NCI-H1436 treated with DMSO at 0.1 percent for 48 hours (cell line): ENCODE measurements around the gene TRAF3.
"Not testable (repeated sequence)": the region's sequence is repeated elsewhere in the genome, so short reads cannot be mapped to it uniquely, and the experiment has no call there.

Source experiments
- DNase-seq: peaks from one replicate; lab custom pipeline; 2025; lab: John Stamatoyannopoulos, UW

Gene TRAF3

DNA sequence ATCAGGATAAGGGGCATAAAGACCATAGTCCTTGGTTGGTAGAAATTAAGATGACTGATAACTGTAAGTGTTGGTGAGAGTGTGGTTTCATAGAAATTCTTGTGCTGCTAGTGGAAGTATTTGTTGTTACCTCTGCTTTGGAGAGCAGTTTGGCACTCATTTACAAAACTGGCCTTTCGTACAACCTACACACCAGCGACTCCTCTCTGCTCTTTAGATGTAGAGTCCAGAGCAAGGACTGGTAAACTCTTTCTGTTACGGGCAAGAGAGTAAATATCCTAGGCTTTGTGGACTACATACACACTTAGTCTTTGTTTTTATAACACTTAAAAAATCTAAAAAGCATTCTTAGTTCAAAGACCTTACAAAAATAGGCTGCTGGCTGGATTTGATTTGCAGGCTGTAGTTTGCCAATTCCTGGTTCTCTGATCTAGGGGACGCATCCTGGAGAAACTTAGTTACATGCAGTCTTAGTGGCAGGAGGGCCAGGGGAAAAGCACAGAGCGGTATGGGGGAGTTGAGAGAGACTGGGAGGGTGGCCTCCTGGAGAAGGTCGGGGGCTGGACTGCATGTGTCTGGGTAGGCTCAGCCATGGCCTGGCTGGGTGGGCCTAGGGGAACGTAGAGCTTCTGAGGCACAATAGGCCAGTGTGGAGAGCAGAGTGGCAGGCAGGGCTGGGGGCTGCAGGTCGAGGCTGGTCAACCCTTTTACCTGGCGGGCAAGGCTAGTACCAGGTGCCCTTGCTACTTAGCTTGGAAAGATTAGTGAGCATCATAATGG is 89.9 kb downstream of the TRAF3 start:
- DNase-seq = no peak

DNA sequence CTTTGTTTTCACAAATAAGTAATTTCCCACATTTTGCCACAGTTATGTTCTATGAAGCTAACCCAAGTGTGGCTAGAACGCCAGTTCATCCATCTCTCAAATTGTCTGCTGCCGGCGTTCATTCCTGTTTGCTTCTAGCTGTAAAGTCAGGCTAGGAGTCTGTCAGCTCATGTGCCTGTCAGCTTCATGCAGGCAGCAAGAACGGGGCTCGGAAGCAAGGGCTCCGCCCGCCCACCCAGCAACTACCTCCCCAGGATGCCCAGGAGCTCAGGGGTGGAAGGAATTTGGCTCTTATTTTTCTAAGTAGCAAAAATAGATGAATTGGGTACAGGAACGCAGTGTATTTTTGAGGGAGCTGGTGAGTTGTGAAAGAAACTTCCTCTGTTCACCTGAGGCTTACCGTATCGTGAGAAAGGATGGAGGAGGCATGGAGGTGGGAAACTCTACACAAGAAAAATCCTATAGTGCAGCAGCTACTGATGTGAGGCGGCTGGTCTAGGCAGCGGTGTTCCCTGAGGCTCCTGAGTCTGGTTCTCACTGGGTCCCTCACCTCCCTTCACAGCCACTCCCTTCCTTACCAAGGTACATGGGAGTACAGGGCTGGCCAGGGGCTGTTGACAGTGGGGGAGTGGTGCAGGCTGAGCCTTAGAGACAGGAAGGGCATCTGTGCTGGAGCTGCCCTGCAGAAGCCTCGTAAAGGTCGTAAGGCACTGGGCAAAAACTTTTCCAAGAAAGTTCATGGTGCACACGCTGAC is 90.8 kb downstream of the TRAF3 start:
- DNase-seq = no peak

DNA sequence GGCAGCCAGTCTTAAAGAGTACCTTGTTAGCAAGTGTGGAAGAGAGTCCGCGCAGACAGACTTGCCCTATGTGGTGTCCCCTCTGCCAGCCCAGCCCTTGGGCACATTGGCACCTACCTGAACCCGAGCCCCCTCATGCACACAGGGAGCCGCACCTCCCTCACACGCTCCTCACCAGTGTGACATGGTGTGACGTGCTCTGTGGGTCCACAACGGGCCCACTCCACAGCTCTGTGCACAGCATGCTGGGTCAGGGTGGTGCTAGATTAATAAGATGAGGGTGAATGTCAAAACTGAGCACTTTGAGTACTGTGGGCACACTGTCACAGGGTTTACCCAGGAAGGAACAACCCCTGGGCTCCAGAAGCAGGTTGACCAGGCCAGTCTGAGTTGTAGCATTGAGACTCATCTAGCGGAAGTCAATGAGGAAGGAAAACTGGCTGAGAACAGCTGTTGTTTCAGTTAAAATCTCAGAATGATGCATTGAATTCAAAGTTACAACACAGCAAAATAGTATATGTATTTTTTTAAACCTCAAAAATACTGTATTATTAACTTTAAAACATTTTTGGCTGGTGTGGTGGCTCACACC is 91.8 kb downstream of the TRAF3 start:
- DNase-seq = no peak

DNA sequence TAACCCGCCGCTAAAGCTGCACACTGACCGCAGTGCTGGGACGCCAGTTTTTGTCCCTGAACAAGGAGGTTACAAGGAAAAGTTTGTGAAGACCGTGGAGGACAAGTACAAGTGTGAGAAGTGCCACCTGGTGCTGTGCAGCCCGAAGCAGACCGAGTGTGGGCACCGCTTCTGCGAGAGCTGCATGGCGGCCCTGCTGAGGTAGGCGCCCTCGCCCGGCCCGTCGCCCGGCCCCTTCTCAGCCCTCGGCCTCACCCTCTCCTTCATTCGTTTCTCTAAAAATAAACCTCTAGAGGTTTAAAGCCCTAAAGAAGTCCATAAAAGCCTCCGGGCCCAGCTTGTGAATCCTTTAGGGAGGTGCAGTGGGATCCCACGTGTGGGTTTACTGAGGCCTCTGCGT is 93.0 kb downstream of the TRAF3 start:
- DNase-seq = no peak

DNA sequence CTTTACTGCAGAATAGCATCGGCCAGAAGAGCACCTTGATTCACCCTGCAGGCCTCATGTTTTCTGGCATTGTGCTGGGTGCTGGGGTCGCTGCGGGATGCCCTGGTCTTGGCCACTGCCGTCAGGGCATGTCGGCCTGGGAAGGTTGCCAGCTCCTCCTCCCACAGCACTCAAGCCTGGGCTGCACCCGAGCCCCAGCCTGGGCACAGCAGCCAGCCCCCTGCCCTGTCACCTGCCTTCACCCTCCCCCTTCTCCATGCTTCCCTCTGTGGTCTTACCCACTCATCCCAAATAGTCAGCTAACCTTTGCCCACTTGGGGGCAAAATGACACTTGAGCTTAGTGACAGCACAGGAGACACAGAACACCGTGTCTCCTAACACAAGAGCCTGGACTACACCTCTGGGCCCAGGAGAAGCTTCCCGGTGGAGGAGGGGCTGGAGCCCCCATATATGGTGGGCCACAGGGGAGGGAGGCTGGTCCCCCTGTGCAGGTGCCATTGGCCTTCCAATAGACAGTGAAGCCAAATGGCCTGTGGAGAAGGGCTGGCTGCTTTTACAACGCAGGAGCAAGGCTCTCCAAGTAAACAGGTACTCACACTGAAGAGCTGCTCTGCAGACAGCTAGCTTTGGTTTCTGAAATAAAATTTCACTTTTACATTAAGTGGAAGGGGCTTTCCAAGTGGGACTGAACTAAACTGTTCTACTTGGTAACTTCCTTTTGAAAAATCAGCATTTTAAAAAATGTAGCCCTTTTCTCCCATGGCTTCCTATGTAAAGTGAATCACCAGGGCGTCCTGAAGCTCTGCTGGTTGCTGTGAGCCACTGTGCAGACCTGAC is 94.0 kb downstream of the TRAF3 start:
- no peak for DNase-seq

DNA sequence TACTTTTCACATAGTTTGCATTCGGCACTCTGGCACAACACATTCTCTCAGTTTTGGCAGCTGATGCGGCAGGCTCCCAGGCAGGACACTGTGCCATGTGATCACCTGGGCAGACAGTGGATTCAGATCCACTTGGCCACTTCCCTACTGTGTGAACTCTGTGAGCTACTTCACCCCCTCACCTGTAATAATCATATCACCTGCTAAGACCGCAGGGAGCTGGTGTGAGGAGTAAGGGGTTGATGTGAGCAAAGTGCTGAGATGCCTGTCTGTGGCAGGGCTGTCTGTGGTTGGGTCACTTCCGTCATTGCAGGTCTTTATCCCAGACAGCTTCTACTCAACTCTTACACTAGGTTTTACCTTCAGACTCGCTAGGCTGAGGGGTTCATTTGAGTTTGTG is 94.8 kb downstream of the TRAF3 start:
- no peak for DNase-seq

DNA sequence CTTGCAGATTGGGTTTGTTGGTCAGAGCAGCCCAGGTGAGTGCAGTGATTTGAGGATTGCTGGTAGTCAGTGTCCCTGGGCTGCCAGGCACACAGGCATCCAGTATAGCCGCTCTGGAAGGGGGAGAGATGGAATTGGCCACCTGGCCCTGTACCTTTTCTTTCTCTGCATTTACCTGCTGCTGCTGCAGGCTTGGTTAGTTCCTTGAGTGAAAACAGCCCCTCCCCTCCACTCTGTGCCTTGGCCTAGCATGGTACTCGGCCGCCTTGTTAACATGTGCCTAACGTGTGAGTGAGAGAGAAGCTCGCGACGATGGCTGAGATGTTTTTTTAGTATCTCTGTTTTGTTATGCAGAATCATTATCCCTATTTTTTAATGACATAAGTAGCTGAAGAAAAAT is 95.9 kb downstream of the TRAF3 start:
- DNase-seq = no peak

DNA sequence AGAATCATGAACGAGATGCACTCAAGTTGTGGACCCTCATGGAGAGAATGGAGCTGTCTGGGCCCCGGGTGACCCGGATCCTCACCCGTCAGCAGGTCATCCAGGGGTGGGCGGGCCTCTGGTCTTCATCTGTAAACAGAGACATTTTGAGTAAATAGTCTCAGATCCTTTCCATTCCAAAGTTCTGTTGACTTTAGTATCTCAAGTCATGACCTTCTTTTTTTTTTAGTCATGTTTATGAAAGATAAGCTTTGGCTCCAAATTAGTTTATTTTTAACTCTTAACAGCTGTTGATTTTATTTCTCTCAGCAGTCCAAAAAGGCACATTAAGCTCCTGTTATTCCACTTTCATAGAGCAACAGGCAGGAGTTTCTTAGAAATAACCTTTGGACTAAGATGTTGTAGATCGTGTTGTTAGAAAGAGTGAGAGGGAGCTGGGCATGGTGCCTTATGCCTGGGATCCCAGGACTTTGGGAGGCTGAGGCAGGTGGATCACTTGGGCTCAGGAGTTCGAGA is 96.4 kb downstream of the TRAF3 start:
- DNase-seq = no peak

DNA sequence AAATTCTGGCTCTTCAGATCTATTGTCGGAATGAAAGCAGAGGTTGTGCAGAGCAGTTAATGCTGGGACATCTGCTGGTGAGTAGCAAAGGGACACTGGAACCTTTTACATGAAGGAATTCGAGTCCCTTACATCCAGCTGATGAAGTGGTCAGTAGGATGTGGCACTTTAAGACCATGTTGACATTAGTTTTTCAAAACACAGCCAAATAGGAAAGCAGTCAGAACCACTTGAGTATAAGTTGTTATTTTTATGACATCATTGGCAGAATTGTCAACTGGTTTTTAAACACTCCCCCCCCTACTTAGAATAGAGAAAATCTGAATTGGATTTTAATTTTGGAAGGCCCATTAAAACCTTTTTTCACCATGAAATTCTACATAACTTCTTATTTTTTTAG is 98.4 kb downstream of the TRAF3 start:
- DNase-seq = no peak

DNA sequence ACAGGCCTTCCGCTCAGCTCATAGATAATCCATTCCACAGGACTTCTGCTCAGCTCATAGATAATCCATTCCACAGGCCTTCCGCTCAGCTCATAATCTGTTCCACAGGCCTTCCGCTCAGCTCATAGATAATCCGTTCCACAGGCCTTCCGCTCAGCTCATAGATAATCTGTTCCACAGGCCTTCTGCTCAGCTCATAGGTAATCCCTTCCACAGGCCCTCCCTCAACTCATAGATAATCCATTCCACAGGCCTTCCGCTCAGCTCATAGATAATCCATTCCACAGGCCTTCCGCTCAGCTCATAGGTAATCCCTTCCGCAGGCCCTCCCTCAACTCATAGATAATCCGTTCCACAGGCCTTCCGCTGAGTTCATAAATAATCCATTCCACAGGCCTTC is 100.3 kb downstream of the TRAF3 start:
- not testable (repeated sequence) for DNase-seq

DNA sequence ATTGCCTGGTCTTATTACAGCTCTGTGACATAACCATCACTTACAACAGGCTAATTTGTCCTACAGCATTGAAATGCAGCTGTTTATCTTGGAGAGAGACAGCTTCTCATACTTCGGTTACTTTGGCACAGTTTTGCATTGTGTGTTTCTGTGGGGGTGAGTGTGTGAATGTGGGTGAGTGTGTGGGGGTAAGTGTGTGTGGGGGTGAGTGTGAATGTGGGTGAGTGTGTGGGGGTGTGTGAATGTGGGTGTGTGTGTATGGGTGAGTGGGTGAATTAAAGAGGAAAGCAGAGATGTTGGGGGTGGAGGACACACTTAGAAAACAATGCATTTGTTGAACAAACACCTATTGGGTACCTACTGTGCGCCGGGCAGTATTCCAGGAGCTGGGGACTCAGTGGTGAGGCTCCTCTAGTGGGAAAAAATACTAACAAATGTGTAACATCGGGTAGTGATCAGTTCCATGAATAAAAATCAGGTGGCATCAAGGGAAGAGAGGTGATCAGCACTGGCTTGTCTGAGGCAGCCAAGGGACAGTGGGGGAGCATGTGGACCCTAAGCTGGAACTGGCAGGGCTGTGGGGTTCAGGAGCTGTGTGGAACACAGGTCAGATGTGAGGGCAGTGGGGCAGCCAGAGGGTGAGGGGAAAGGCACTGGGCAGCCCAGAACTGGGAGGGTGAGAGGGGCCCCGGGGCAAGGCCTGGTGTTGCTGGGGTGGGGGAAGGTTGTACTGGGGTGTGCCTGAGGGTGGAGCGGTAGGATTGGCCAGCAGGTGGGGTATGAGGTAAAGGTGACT is 101.1 kb downstream of the TRAF3 start:
- DNase-seq = no peak

DNA sequence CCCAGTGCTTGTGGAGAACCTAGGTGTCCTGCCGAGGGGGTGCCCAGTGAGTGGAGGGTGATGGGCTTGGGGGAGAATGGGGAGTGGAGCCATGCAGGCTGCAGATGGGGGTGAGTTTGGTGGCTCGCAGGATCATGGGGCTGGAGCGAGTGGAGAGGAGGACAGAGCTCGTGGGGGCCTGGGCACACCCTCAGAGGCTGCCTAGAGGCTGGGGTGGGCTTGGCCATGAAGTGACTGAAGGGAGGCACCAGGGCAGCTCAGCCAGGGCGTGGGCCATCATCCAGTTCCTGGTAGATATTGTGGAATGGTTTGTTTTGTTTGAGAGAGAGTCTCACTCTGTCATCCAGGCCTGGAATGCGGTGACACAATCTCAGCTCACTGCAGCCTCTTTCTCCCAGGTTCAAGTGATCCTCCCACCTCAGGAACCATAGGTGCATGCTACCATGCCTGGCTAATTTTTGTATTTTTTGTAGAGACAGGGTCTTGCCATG is 101.8 kb downstream of the TRAF3 start:
- DNase-seq = no peak

DNA sequence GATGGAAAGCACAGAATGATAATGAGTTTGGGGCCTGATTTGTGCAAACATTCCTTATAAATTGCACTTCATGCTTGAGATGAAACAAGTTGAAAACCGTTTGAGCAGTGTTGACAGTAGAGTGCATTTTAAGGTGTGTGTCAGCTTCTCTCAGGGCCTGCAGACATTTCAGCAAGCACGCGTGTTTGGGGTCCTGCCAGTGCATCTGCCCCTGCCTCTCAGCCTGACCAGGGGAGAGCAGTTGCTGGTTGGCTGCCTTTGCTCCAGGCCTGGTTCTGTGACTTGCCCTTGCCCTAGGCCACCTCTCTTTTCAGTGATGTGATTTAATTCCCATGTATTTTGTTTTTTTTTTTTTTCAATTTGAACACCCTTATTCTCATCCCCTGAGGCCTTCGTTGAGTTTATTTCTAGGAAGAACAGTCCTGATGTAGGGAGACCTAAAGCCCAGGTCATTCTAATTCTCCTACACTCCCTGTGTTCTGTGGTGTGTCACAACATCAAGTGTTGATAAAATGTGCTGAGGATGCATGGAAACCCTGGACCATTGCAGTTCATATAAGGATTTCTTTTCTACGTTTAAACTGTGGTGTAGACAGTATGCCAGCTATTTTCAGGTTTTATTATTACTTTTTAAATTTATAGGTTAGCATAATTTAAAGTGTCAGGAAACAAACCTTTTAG is 105.1 kb downstream of the TRAF3 start:
- DNase-seq = no peak

DNA sequence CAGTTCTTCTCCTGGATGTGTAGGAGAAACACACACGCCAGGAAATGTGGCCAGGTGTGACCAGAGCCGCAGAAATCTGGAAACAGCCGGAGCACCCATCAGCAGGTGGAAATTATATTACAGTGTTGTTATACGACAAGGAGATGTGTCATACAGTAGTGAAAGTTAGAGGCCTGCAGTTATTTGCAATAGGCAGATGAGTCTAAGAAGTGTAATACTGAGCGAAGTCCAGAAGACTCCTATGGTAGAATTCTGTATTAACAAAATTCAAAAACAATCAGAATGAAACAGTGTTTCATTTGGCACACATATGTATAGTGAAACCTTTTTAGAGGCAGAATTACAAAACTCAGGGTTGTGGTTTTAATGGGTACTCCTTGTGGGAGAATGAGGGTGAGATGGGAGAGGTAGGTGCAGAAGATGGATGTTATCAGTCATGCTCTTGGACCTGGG is 105.9 kb downstream of the TRAF3 start:
- DNase-seq = no peak

DNA sequence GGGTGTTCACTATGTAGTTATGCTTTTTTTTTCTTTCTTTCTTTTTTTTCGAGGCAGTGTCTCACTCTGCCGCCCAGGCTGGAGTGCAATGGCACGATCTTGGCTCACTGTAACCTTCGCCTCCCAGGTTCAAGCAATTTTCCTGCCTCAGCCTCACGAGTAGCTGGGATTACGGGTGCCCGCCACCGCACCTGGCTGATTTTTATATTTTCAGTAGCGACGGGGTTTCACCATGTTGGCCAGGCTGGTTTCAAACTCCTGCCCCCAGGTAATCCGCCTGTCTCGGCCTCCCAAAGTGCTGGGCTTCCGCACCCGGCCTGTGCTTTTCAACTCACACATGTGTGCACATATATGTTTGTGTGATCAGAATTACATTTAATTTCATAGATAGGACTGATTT is 106.3 kb downstream of the TRAF3 start:
- DNase-seq = no peak

DNA sequence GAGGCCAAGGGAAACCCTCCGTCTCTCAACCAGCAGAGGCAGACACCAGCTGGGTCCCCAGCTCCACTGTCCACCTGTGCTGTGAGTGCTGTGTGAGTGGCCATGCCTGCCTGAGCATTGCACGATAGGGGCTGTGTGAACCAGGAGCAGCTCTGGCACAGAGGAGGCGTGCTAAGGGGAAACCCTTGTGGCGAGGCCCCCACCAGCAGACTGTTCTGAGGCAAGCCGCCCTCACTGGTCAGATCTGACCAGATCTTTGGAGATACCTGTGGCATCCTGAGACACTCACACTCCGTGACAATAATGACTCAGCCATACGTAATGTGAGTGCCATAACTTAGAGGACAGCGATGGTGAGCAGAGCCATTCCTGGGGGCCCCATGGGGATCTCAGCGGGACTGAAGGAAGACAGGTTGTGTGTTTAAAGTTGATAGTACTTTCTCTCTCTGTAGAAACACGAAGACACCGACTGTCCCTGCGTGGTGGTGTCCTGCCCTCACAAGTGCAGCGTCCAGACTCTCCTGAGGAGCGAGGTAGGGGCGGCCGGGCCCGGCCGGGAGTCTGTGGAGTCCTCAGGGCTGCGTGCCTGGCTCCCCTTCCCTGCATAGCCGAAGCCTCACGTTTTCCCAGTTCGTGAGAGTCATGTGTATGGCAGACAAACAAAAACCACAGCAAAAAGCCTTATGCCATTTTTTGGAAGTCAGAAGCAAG is 108.6 kb downstream of the TRAF3 start:
- DNase-seq = no peak

DNA sequence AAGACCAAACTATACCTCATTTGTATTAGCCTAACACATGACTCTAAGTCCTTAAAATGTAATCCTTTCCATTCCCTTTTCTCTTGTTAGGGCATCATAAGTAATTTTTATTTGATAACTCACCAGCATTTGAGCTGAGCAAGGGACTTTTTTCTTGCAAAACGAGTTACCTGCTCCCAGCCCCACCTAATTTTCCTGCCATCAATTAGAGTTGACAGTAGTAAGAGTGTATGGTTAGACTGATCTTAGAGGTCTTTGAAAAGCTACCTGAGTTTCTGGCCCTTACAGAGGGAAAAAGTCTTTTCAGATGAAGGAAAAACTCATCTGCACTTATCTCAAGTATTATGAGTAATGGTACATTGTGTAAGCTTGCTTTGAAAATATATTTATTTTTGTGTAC is 111.5 kb downstream of the TRAF3 start:
- DNase-seq = no peak

DNA sequence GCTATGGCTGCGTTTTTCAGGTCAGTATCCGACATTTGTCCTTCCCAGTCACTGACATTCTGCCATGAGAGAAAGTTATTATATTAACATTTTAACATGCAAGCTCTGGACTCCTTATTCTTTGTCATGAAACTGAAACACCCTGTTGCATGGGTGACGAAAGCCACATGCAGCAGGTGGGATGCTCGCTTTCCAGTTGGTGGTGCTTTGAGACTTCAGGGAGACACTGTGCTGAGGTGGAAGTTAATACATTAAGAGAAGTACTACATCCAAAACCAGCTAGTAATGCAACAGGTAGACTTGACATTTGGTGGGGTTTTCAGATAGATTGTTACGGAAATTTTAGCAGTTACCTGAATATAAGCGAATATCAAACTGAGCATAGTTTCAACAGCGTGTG is 112.4 kb downstream of the TRAF3 start:
- no peak for DNase-seq

DNA sequence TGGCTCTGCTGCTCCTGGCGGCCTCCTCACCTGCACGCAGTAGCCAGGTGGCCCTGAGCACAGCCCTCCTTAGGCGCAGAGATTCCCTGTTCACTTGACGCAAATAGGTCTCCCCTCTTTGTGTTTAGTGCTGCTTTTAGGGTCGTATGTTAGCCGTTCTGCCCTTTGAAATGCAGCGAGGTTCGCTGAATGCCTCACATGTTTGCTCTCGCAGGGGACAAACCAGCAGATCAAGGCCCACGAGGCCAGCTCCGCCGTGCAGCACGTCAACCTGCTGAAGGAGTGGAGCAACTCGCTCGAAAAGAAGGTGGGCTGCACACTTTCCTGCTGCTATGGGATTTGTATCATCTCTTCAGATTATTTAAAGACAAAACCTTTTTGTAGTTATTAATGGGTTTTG is 113.9 kb downstream of the TRAF3 start:
- DNase-seq = no peak

DNA sequence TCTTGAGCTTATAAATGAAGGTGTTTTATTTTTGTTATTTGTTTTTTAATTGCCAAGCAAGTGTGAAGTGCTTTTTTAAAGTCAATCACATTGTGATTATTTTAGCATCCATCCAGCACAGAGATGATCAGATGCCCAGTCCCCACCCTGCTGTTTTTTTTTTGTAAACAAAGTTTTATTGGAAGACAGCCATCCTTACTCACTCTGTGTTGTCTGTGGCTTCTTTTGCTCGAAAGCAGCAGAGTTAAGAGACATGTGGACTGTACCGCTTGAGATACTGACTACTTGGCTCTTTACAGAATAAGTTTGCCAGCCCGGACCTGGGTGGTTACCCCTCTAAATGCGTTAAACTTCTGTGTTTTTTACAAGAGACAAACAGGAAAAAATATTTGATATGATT is 114.3 kb downstream of the TRAF3 start:
- no peak for DNase-seq
